A673 (cell line): ENCODE measurements around the gene PTPRK. TPM values are rescaled to one million over a fixed set of nuclear protein-coding genes. Genes with fewer than 3 reads are reported as not detected.

Source experiments
- BruUV-seq: library from RNA; stranded (reverse); fragments of 400-500 nt; replicated peaks from 2 replicates; lab custom pipeline; 2021; lab: Mats Ljungman, UMichigan
- CTCF ChIA-PET: fragments of 300-600 bp; sonication (Branson Sonifier 250); formaldehyde crosslinking; loops from one replicate; lab custom pipeline; 2022; ENCODE audit warnings: antibody characterized with exemption; lab: Charles Lee
- POLR2A ChIA-PET: fragments of 300-600 bp; sonication (Branson Sonifier 250); formaldehyde crosslinking; loops from one replicate; lab custom pipeline; 2022; ENCODE audit warnings: antibody characterized with exemption; ENCODE audit not compliant: low non-redundant PET; lab: Charles Lee
- DNase-seq: peaks from one replicate; pipeline ENCODE4 v3.0.0-alpha.2; 2015; ENCODE audit warnings: low spot score
- H3K27ac ChIP-seq: fragments of 200-600 bp; sonication (generic); 2 replicates; pipeline ENCODE4 v1.5.1; 2016; ENCODE audit warnings: mixed run types, low read depth, mild to moderate bottlenecking, mixed read lengths, antibody characterized with exemption, low read length; ENCODE audit not compliant: poor library complexity, severe bottlenecking
- H3K27me3 ChIP-seq: fragments of 200-600 bp; sonication (generic); replicated peaks from 2 replicates; pipeline ENCODE4 v1.6.1; 2017; ENCODE audit warnings: mixed run types, low read depth, mild to moderate bottlenecking, mixed read lengths, antibody characterized with exemption, low read length; ENCODE audit not compliant: insufficient read depth, poor library complexity
- H3K36me3 ChIP-seq: fragments of 200-600 bp; sonication (generic); 2 replicates; pipeline ENCODE4 v1.6.1; 2016; ENCODE audit warnings: mixed run types, mild to moderate bottlenecking, mixed read lengths, antibody characterized with exemption, low read length; ENCODE audit not compliant: insufficient read depth, poor library complexity, severe bottlenecking
- H3K4me1 ChIP-seq: fragments of 200-600 bp; sonication (generic); 2 replicates; pipeline ENCODE4 v1.6.1; 2017; ENCODE audit warnings: mixed run types, mild to moderate bottlenecking, mixed read lengths, antibody characterized with exemption, low read length; ENCODE audit not compliant: insufficient read depth, poor library complexity, severe bottlenecking
- H3K4me3 ChIP-seq: fragments of 200-600 bp; sonication (generic); 2 replicates; pipeline ENCODE4 v1.5.1; 2016; ENCODE audit warnings: low read depth, mixed run types, mild to moderate bottlenecking, mixed read lengths, low read length; ENCODE audit not compliant: poor library complexity, severe bottlenecking
- H3K9me3 ChIP-seq: fragments of 200-600 bp; sonication (generic); 2 replicates; pipeline ENCODE4 v1.6.1; 2016; ENCODE audit warnings: mixed run types, low read depth, mild to moderate bottlenecking, mixed read lengths, antibody characterized with exemption, low read length; ENCODE audit not compliant: poor library complexity, severe bottlenecking
- CTCF ChIP-seq: fragments of 300-800, 200-600 bp; sonication (generic); conservative IDR thresholded peaks from 2 replicates; pipeline ENCODE4 v1.5.1; 2017; ENCODE audit warnings: low read depth, mild to moderate bottlenecking, antibody characterized with exemption, low read length, moderate library complexity, mixed read lengths
- EZH2 ChIP-seq: fragments of 200-600 bp; sonication (generic); IDR thresholded peaks from 2 replicates; pipeline ENCODE4 v1.6.1; 2017; ENCODE audit warnings: borderline replicate concordance, low read depth, mild to moderate bottlenecking, mixed read lengths, antibody characterized with exemption, low read length; ENCODE audit not compliant: poor library complexity, severe bottlenecking
- intact Hi-C: fragments of 100-400 bp; cut with micrococcal nuclease; formaldehyde crosslinking; loops from one replicate; pipeline ENCODE4 v1.10.0; 2022; ENCODE audit not compliant: unreplicated experiment
- total RNA-seq: library from RNA; stranded (reverse); gene quantifications from 2 replicates; pipeline ENCODE4 v1.2.3, GENCODE V29; 2021

The PTPRK gene
- total RNA-seq, 1 experiment from 2014 or later: 77.3 TPM

GRCh38 chr6:128074567-128074966 lies 445.8 kb downstream of the PTPRK start:
- no peak for TF ChIP-seq CTCF
- Histone ChIP-seq H3K4me1 (no peaks in the 10 kb centered on the region), H3K9me3 (no peaks in the 10 kb centered on the region), H3K27me3 (no peaks in the 10 kb centered on the region), H3K27ac (no peak overlapping the region), H3K4me3 (no peak overlapping the region), H3K36me3 (peaks cover 3% of the 10 kb centered on the region)
- ChIA-PET POLR2A (no interaction called here), CTCF (no interaction called here)
- intact Hi-C loops: no loop called here
- BruUV-seq: no TSS peak
- no peak for DNase-seq

GRCh38 chr6:128073389-128073788 lies 447.0 kb downstream of the PTPRK start:
- Histone ChIP-seq H3K4me3 (no peak overlapping the region), H3K4me1 (no peaks in the 10 kb centered on the region), H3K27ac (no peak overlapping the region), H3K27me3 (no peaks in the 10 kb centered on the region), H3K36me3 (peaks cover 3% of the 10 kb centered on the region), H3K9me3 (no peaks in the 10 kb centered on the region)
- TF ChIP-seq EZH2 (no peak), CTCF (no peak)
- no peak for DNase-seq
- intact Hi-C loops: no loop called here
- no TSS peak for BruUV-seq
- ChIA-PET POLR2A (no interaction called here), CTCF (no interaction called here)

- DNase-seq: no peak
- BruUV-seq: no TSS peak
- ChIA-PET POLR2A (no interaction called here), CTCF (no interaction called here)
- Histone ChIP-seq H3K27me3 (no peaks in the 10 kb centered on the region), H3K36me3 (no peaks in the 10 kb centered on the region), H3K4me1 (peaks cover 9% of the 10 kb centered on the region), H3K9me3 (no peaks in the 10 kb centered on the region), H3K4me3 (no peak overlapping the region), H3K27ac (no peak overlapping the region)
- TF ChIP-seq EZH2 (no peak), CTCF (no peak)
- intact Hi-C loops: no loop called here
These were observed 449.2 kb downstream of the PTPRK start for GRCh38 chr6:128071212-128071611.
